Liver (tissue), 3 donors: Measurements from ENCODE around the gene CEACAM19.
"Not testable (repeated sequence)": the region's sequence is repeated elsewhere in the genome, so short reads cannot be mapped to it uniquely, and the experiment has no call there.

Source experiments
- JUND ChIP-seq, 2 donors: IDR thresholded peaks; 2 replicates each; pipeline ENCODE4 v1.6.1; 2016; ENCODE audit warnings: antibody characterized with exemption in 2 of 2
- RAD21 ChIP-seq, 2 donors: IDR thresholded peaks; 2 replicates each; pipeline ENCODE4 v1.6.1; 2016; ENCODE audit warnings: antibody characterized with exemption in 2 of 2, mild to moderate bottlenecking in 2 of 2
- YY1 ChIP-seq: IDR thresholded peaks from 2 replicates; pipeline ENCODE4 v1.6.1; 2016; ENCODE audit warnings: antibody characterized with exemption, mild to moderate bottlenecking
- TF ChIP-seq, protein P1 (sequence below): fragments of 150-350 bp; IDR thresholded peaks from 2 replicates; pipeline ENCODE4 v1.5.1; 2017; ENCODE audit warnings: improper control_type of control experiment, low read depth, low read length; ENCODE audit not compliant: missing input control
- TF ChIP-seq, protein P2 (sequence below): IDR thresholded peaks from 2 replicates; pipeline ENCODE4 v1.6.1; 2016; ENCODE audit warnings: antibody characterized with exemption
- donor health status: healthy.
- donor health status: healthy.

DNA sequence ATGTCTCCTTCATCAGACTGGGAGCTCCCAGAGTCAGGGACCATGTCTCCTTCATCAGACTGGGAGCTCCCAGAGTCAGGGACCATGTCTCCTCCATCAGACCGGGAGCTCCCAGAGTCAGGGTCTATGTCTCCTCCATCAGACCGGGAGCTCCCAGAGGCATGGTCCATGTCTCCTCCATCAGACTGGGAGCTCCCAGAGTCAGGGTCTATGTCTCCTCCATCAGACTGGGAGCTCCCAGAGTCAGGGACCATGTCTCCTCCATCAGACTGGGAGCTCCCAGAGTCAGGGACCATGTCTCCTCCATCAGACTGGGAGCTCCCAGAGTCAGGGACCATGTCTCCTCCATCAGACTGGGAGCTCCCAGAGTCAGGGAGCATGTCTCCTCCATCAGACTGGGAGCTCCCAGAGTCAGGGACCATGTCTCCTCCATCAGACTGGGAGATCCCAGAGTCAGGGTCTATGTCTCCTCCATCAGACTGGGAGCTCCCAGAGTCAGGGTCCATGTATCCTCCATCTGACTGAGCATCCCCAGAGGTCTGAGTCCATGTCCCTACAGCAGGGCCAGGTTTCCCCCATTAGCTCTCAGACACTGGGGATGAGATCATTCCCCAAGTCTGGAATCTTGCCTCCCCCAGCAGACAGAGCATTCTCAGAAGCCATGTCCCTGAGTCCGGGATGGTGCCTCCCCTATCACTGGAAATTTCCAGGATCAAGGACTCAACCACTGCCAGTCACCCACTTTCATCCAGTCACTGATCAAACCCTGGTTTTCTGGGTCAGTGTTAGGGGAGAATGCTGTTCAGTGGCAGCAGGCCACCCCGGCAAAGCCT lies 38.4 kb downstream of the CEACAM19 start:
- TF ChIP-seq JUND (IDR thresholded peaks at IDR 0.05); YY1; RAD21 (IDR thresholded peaks at IDR 0.05): not testable (repeated sequence)
- TF ChIP-seq, protein P1, sequence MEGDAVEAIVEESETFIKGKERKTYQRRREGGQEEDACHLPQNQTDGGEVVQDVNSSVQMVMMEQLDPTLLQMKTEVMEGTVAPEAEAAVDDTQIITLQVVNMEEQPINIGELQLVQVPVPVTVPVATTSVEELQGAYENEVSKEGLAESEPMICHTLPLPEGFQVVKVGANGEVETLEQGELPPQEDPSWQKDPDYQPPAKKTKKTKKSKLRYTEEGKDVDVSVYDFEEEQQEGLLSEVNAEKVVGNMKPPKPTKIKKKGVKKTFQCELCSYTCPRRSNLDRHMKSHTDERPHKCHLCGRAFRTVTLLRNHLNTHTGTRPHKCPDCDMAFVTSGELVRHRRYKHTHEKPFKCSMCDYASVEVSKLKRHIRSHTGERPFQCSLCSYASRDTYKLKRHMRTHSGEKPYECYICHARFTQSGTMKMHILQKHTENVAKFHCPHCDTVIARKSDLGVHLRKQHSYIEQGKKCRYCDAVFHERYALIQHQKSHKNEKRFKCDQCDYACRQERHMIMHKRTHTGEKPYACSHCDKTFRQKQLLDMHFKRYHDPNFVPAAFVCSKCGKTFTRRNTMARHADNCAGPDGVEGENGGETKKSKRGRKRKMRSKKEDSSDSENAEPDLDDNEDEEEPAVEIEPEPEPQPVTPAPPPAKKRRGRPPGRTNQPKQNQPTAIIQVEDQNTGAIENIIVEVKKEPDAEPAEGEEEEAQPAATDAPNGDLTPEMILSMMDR: not testable (repeated sequence)
- TF ChIP-seq, protein P2, sequence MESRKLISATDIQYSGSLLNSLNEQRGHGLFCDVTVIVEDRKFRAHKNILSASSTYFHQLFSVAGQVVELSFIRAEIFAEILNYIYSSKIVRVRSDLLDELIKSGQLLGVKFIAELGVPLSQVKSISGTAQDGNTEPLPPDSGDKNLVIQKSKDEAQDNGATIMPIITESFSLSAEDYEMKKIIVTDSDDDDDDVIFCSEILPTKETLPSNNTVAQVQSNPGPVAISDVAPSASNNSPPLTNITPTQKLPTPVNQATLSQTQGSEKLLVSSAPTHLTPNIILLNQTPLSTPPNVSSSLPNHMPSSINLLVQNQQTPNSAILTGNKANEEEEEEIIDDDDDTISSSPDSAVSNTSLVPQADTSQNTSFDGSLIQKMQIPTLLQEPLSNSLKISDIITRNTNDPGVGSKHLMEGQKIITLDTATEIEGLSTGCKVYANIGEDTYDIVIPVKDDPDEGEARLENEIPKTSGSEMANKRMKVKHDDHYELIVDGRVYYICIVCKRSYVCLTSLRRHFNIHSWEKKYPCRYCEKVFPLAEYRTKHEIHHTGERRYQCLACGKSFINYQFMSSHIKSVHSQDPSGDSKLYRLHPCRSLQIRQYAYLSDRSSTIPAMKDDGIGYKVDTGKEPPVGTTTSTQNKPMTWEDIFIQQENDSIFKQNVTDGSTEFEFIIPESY: not testable (repeated sequence)
